ENCODE measurements around the gene PILRA.

PILRA gene

DNA sequence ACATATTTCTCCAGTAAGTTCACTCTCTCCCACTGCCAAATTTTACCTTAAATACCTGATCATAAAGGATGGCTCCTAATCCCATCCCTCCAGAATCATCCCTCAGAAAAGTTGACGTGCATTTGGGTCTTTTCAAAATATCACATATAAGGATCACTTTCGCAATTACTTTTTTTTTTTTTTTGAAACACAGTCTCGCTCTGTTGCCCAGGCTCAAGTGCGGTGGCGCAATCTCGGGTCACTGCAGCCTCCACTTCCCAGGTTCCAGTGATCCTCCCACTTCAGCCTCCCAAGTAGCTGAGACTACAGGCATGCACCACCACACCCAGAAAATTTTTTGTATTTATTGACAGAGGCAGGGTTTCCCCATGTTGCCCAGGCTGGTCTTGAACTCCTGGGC lies 37.8 kb downstream of the PILRA start:
- no peak for TF ChIP-seq CTCF (conservative IDR thresholded peaks at IDR 0.05; ENCODE audit: low read depth, low read length)
- no peak for DNase-seq (ENCODE audit: low read depth)
- no peak overlapping the region for H3K4me3 ChIP-seq (ENCODE audit: low read depth, low read length)

DNA sequence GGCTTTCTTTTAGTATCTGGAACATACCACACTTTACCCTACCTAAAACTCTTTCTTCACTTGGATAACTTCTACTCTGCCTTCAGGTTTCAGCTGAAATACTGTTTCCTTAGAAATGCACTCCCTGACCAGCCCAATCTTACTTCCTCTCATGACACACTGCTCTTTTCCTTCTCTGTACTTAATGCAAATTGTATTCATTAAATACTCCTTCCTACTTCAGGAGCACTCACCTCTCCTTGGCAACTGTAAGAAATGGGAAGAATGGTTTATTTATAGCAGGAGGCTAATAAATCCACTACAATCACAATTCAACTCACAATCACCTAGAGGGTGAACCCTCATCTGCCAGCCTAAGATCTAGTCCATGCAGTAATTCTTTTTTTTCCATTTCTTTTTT lies 40.1 kb downstream of the PILRA start:
- no peak for DNase-seq (ENCODE audit: low read depth)
- TF ChIP-seq CTCF (conservative IDR thresholded peaks at IDR 0.05; ENCODE audit: low read depth, low read length): no peak
- H3K4me3 ChIP-seq (ENCODE audit: low read depth, low read length): no peak overlapping the region

DNA sequence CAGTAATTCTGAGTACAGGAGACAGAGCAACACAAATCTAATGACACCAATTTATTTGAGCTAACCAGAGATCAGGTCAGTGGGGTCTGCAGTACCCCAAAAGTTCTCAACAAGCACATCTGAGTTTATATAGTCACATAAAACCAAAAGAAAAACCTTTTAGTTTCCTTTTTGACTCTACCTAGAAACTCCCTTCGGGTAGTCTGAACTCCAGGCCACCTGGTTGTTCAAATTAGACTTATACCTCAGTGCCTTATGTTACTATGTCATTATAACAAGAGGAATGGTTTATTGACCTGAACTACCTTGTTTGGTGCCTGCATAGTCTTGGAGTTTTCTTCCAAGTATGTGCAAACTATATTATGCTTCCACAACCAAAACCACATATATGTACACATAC lies 40.6 kb downstream of the PILRA start:
- TF ChIP-seq CTCF (conservative IDR thresholded peaks at IDR 0.05; ENCODE audit: low read depth, low read length): no peak
- no peak overlapping the region for H3K4me3 ChIP-seq (ENCODE audit: low read depth, low read length)
- DNase-seq (ENCODE audit: low read depth): no peak

DNA sequence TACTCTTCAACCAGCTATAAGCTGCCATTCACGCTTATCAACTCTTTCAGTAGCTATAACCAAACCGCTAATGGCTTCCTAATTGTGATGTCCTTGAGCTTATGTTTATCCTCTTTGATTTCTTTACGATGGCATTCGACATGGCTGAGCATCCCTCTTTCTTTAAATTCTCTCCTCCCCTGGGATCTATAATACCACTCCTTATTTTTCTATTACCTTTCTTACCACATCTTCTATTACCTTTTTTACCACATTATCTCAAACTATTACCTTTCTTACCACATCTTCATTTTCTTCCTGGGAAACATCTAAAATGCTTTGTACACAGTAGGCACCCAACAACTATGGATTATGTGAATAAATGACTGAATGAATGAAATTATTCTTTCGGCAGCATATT lies 42.2 kb downstream of the PILRA start:
- DNase-seq (ENCODE audit: low read depth): no peak
- H3K4me3 ChIP-seq (ENCODE audit: low read depth, low read length): no peak overlapping the region
- TF ChIP-seq CTCF (conservative IDR thresholded peaks at IDR 0.05; ENCODE audit: low read depth, low read length): no peak

- H3K4me3 ChIP-seq (ENCODE audit: low read depth, low read length): no peak overlapping the region
- peak; percentile 13 for DNase-seq (ENCODE audit: low read depth)
- TF ChIP-seq CTCF (conservative IDR thresholded peaks at IDR 0.05; ENCODE audit: low read depth, low read length): no peak
Measured at GRCh38 chr7:100418930-100419659, 45.8 kb downstream of the PILRA start.

DNA sequence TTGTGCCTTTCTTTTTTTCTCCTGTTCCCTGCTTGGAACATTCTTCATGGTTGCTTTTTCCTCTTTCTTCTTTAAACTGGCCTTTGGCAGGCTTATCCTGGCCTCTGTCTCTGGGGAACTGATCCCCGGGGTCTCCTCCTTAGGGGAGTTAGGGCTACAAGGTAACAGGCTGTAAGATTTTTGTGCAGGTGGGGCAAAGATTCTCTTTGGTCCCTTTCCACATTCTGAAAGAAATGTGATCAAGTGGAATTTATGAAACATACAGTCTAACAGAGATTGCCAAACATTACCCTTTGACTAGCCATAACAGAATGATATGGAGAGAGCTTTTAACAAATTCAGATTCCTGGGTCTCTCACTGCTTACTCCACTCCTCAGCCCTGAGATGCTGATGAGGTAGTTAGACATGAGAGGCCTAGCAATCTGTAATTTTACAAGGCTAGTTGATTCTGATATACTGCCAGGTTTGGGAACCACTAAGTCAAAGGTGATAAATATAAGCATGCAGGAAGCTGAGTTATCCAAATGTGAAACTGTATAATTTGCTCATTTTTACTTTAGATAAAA lies 46.5 kb downstream of the PILRA start:
- DNase-seq (ENCODE audit: low read depth): peak; percentile 14
- no peak overlapping the region for H3K4me3 ChIP-seq (ENCODE audit: low read depth, low read length)
- no peak for TF ChIP-seq CTCF (conservative IDR thresholded peaks at IDR 0.05; ENCODE audit: low read depth, low read length)

DNA sequence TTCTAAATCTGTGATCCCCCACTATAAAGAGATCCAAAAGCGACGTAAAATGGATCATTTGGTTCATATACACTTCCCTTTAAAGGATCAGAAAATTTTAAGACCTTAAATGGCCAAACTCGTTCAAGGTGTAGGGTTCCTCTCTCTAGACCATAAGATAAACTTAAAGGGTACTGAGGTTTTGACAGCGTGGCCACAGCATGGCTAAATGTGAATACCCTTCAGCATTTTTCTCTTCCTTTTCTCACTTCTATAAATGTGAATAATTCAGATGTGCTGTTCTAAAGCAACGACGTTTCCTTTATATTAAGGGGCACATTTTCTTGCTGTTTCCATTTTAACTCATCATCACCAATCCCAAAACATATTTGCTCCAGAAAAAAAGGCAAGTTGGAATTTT lies 50.0 kb downstream of the PILRA start:
- TF ChIP-seq CTCF (conservative IDR thresholded peaks at IDR 0.05; ENCODE audit: low read depth, low read length): no peak
- no peak overlapping the region for H3K4me3 ChIP-seq (ENCODE audit: low read depth, low read length)
- DNase-seq (ENCODE audit: low read depth): no peak
